ENCODE results near the gene LRBA.

DNA sequence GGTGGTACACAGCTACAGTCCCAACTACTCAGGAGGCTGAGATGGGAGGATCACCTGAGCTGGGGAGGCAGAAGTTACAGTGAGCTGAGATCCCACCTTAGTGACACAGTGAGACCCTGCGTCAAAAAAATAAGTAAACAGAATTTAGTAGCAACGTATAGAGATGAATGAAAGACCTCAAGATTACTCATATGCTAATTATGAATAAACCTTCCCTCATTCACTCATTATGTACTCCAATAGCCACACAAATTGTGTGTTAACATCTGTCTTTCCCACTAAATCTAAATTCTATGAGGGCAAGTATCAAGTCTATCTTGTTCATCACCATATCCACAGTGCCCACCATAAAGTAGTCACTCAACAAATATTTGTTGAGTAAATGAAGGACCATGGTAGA is 111.5 kb downstream of the LRBA start:
- TF ChIP-seq ZNF311 (CRISPR knock-in tag; IDR thresholded peaks at IDR 0.05) (no peak), ZBTB33 (CRISPR knock-in tag; IDR thresholded peaks at IDR 0.05) (no peak), ATF1 (CRISPR knock-in tag; IDR thresholded peaks at IDR 0.05) (no peak), ATF1 (tag; IDR thresholded peaks at IDR 0.05) (no peak), TGIF2 (CRISPR knock-in tag; IDR thresholded peaks at IDR 0.05) (no peak), REST (IDR thresholded peaks at IDR 0.05; ENCODE audit: borderline replicate concordance) (no peak), REST (CRISPR knock-in tag; IDR thresholded peaks at IDR 0.05; ENCODE audit: low read depth) (no peak), RCOR1 (IDR thresholded peaks at IDR 0.05; ENCODE audit: borderline replicate concordance in 1 of 2, low read depth in 2 of 2, low read length in 2 of 2) (no peak), HES1 (IDR thresholded peaks at IDR 0.05; ENCODE audit: low read depth) (no peak), TFAP4 (CRISPR knock-in tag; IDR thresholded peaks at IDR 0.05; ENCODE audit: borderline replicate concordance) (no peak), HBP1 (CRISPR knock-in tag; IDR thresholded peaks at IDR 0.05) (no peak), ZNF140 (CRISPR knock-in tag; IDR thresholded peaks at IDR 0.05) (no peak)
- TF ChIP-seq, protein P1, sequence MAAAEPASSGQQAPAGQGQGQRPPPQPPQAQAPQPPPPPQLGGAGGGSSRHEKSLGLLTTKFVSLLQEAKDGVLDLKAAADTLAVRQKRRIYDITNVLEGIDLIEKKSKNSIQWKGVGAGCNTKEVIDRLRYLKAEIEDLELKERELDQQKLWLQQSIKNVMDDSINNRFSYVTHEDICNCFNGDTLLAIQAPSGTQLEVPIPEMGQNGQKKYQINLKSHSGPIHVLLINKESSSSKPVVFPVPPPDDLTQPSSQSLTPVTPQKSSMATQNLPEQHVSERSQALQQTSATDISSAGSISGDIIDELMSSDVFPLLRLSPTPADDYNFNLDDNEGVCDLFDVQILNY (CRISPR knock-in tag; IDR thresholded peaks at IDR 0.05), result no peak

All from K562 (cell line).